Measurements from ENCODE around the gene PPT2.

Gene PPT2

DNA sequence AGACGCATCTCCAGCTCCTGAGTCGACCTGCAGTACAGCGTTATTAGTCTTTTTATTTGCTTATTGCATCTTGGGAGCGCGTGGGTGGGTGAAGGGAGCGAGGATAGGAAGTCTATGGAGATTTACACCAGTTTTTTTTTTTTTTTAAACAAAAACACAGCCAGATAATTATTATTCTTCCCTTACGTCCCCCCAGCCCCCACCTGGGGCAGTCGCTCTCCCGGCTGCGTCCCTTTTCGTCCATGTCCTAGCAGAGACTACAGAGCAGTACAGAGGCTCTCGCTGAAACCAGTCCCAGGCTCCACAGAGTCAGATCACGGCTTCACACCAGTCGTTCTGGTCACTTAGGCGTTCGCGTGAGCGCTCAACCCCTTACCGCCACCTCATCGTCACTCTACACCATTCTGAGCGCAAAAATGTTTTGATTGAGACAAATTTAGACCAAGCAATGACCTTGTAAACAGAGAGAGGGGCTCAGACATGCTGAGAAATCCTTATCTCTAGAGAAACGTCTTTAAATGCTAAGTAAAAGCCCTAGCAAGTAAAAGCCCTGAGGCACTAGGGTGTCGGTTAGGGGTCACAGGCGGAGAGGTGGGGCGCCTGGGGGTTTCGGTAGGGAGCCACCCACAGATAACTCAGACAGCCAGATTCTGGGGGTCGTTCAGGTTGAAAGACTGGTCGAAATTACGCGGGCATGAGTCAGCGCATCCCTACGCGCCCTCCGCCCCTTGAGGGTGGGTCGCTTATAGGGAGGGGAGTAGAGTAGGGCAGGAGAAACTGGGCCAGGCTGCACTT, 975 bp upstream of the PPT2 start:
- no peaks in the 10 kb centered on the region for H3K9me3 Mint-ChIP-seq
- no peak overlapping the region for H3K27ac Mint-ChIP-seq
- H3K4me1 Mint-ChIP-seq (ENCODE audit: low read depth) = peaks cover 28% of the 10 kb centered on the region
- DNase-seq (ENCODE audit: low spot score) = no peak
- peaks cover 45% of the 10 kb centered on the region for H3K27me3 Mint-ChIP-seq (ENCODE audit: low read depth)
- H3K4me3 Mint-ChIP-seq = peak overlapping the region; percentile 57
- peaks cover 3% of the 10 kb centered on the region for H3K36me3 Mint-ChIP-seq (ENCODE audit: low read depth)

DNA sequence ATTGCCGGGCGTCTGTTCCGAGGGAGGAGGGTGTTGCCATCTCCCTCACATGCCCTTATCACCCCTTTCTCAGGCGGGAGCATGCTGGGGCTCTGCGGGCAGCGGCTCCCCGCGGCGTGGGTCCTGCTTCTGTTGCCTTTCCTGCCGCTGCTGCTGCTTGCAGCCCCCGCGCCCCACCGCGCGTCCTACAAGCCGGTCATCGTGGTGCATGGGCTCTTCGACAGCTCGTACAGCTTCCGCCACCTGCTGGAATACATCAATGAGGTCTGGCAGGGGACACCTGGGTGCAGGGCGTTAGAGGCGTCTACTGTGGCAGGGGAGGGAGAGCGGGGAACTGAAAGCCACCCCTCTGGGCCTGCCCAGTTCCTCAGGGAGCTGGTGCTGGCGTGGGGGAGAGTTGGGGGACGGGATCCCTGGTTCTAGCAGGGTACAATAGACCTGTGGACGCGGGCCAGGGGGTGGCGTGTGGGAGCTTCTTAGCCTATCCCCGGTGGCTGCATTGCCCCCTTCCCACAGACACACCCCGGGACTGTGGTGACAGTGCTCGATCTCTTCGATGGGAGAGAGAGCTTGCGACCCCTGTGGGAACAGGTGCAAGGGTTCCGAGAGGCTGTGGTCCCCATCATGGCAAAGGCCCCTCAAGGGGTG, 697 bp downstream of the PPT2 start:
- H3K4me1 Mint-ChIP-seq (ENCODE audit: low read depth) = peaks cover 21% of the 10 kb centered on the region
- H3K27me3 Mint-ChIP-seq (ENCODE audit: low read depth) = peaks cover 31% of the 10 kb centered on the region
- H3K36me3 Mint-ChIP-seq (ENCODE audit: low read depth) = peaks cover 3% of the 10 kb centered on the region
- peak overlapping the region; percentile 99 for H3K4me3 Mint-ChIP-seq
- no peaks in the 10 kb centered on the region for H3K9me3 Mint-ChIP-seq
- peak; percentile 56 for DNase-seq (ENCODE audit: low spot score)
- peak overlapping the region; percentile 92 for H3K27ac Mint-ChIP-seq

DNA sequence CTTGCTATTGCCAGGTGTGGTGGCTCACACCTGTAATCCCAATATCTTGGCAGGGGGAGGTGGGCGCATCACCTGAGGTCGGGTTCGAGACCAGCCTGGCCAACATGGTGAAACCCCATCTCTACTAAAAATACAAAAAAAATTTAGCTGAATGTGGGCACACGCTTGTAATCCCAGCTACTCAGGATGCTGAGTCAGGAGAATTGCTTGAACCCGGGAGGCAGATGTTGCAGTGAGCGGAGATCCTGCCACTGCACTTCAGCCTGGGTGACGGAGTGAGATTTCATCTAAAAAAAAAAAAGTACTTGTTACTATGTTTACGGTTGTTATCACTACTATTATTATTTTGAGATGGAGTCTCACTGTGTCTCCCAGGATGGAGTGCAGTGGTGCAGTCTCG, 3.0 kb downstream of the PPT2 start:
- DNase-seq (ENCODE audit: low spot score) = no peak
- Mint-ChIP-seq H3K4me1 (ENCODE audit: low read depth) (peaks cover 19% of the 10 kb centered on the region), H3K27ac (no peak overlapping the region), H3K4me3 (no peak overlapping the region), H3K36me3 (ENCODE audit: low read depth) (peaks cover 3% of the 10 kb centered on the region), H3K9me3 (no peaks in the 10 kb centered on the region), H3K27me3 (ENCODE audit: low read depth) (peaks cover 16% of the 10 kb centered on the region)

DNA sequence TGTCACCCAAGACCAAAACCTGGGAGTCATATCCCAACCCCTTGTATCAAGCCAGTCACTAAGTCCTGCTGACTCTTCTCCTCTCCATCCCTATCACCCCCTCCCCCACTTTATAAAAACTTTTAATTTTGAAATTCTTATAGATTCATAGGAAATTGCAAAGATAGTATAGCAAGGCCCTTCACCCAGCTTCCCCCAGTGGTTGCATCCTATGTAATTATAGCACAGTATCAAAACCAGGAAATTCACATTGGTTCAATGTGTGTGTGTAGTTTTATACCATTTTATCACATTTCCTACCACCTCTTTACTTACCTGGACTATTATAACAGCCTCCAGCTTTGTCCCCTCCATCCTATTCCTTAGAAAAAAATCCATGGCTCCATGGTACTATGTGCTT, 4.1 kb downstream of the PPT2 start:
- Mint-ChIP-seq H3K4me3 (no peak overlapping the region), H3K9me3 (no peaks in the 10 kb centered on the region), H3K36me3 (ENCODE audit: low read depth) (peaks cover 3% of the 10 kb centered on the region), H3K4me1 (ENCODE audit: low read depth) (peaks cover 16% of the 10 kb centered on the region), H3K27ac (no peak overlapping the region), H3K27me3 (ENCODE audit: low read depth) (peaks cover 7% of the 10 kb centered on the region)
- DNase-seq (ENCODE audit: low spot score) = no peak

DNA sequence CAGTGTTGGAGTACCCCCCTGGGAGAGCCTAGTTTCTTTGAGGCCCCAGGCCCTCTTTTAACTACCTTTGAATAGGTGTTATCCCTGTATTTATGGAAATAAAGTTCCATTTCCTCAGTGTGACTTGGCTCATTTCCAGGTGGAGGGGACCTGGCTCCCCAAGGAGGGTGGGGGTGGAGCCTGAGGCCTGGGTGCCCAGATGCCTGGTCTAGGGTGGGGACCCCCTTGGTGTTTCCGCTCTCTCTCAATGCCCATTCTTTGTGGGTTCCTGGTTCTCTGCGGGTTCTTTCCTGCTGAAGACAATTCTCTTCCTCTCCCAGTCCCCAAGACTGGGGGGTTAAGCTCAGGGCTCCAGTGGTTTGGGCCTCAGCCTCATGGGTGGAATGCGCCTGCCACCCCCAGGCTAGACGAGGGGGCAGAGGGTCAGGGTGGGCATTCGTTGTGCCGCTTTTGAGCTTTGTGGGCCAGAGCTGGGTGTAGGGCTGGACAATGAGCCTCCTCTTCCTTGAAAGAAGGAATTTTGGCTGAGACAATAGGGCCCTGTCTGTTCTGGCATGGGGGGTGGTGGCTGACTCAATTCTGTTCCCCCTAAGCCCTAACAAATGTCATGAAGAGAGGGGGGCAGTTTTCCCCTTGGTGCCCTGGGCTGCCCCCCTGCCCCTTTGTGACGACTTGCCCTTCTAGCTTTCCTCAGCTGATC, 9.8 kb downstream of the PPT2 start:
- no peaks in the 10 kb centered on the region for H3K4me1 Mint-ChIP-seq (ENCODE audit: low read depth)
- peaks cover 12% of the 10 kb centered on the region for H3K36me3 Mint-ChIP-seq (ENCODE audit: low read depth)
- H3K27ac Mint-ChIP-seq = no peak overlapping the region
- H3K27me3 Mint-ChIP-seq (ENCODE audit: low read depth) = no peaks in the 10 kb centered on the region
- no peak for DNase-seq (ENCODE audit: low spot score)
- no peaks in the 10 kb centered on the region for H3K9me3 Mint-ChIP-seq
- no peak overlapping the region for H3K4me3 Mint-ChIP-seq

DNA sequence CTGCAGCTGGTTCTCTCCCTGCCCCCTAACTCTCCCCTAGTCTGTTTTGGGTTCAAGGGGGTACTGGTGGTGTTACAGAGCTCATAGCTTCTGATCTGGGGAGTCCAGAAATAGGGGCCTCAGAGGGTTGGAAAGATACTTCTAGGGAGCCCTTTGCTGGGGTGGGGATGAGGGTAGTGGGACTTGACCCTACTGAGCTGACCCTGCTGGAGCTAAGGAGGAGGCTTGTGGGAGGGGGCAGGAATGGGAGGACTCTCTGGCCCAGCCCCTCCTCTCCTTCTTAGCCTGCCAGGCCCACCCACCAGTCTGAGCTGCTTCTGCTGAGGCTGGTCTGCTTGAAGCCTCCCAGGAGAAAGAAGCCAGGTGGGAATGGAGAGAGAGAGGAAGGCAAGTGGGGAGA, 10.4 kb downstream of the PPT2 start, which contains the start of gene EGFL8:
Gene EGFL8 (plus strand): TSS at position 301 of the 400 bp plus-strand sequence. CDS start 1,571 bp downstream, outside the sequence.
- H3K4me3 Mint-ChIP-seq = no peak within 1 kb of the TSS
- H3K4me1 Mint-ChIP-seq (ENCODE audit: low read depth) = no peaks in the 10 kb centered on the region
- no peak for DNase-seq (ENCODE audit: low spot score)
- H3K9me3 Mint-ChIP-seq = no peaks in the 10 kb centered on the region
- H3K27ac Mint-ChIP-seq = no peak within 1 kb of the TSS
- no peaks in the 10 kb centered on the region for H3K27me3 Mint-ChIP-seq (ENCODE audit: low read depth)
- peaks cover 15% of the 10 kb centered on the region for H3K36me3 Mint-ChIP-seq (ENCODE audit: low read depth)

DNA sequence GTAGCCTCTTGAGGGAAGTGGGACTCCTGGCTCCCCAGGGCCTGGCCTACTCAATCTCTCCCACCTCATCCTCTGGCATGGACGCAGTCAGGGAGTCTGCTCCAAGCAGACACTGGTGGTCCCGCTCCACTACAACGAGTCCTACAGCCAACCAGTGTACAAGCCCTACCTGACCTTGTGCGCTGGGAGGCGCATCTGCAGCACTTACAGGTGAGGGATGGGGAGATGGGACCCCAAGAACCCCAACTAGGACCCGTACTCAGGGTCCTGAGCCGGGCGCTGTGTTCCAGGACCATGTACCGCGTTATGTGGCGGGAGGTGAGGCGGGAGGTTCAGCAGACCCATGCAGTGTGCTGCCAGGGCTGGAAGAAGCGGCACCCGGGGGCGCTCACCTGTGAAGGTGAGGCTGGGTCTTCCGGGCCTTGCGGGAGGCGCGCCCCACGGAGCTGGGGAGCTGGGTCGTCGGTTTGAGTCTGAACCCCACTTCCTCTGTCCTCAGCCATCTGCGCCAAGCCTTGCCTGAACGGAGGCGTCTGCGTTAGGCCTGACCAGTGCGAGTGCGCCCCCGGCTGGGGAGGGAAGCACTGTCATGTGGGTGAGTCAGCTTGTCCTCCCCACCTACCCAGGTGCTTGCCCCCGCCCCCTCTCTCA, 12.6 kb downstream of the PPT2 start:
- Mint-ChIP-seq H3K27ac (no peak overlapping the region), H3K4me3 (no peak overlapping the region), H3K9me3 (no peaks in the 10 kb centered on the region), H3K4me1 (ENCODE audit: low read depth) (peaks cover 2% of the 10 kb centered on the region), H3K36me3 (ENCODE audit: low read depth) (peaks cover 26% of the 10 kb centered on the region), H3K27me3 (ENCODE audit: low read depth) (no peaks in the 10 kb centered on the region)
- no peak for DNase-seq (ENCODE audit: low spot score)

DNA sequence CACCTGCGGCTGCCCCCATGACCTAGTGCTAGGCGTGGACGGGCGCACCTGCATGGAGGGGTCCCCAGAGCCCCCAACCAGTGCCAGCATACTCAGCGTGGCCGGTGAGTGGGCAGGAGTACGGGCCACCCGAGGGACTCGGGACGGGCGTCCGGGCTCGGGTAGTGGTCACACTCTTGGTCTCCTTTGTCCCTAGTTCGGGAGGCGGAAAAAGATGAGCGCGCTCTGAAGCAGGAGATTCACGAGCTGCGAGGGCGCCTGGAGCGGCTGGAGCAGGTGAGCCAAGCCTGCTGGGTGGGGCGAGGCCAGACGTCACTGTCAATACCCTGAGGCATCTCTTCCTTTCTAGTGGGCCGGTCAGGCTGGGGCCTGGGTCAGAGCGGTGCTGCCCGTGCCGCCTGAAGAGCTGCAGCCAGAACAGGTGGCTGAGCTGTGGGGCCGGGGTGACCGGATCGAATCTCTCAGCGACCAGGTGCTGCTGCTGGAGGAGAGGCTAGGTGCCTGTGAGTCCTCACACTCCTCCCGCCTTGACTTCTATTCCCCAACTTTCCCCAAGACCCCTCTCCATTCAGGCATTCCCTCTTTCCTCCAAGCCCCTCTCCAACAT, 13.3 kb downstream of the PPT2 start:
- Mint-ChIP-seq H3K4me1 (ENCODE audit: low read depth) (peaks cover 2% of the 10 kb centered on the region), H3K27me3 (ENCODE audit: low read depth) (no peaks in the 10 kb centered on the region), H3K4me3 (no peak overlapping the region), H3K27ac (no peak overlapping the region), H3K36me3 (ENCODE audit: low read depth) (peaks cover 26% of the 10 kb centered on the region), H3K9me3 (no peaks in the 10 kb centered on the region)
- DNase-seq (ENCODE audit: low spot score) = no peak

DNA sequence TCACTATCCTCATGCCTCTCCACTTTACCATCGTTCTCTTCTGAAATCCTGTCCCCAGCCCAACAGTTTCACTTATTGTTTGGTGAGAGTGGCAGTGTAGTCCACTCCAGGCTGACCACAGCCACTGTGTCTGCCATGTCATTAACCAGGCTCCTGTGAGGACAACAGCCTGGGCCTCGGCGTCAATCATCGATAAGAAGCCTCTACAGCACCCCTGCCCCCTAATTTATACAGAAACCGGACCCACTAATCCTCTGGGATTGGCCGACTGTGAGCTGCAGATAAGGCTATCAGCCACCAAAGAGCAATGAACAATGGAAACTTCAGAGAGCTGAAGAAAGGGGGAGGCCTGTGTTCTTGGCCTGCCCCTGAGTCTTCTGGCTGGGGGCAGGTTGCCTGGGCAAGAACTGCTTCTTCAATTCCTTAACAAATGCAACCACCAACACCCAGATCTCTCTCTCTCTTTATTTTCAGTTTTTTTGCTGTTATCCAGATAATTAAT, 13.9 kb downstream of the PPT2 start:
- Mint-ChIP-seq H3K36me3 (ENCODE audit: low read depth) (peaks cover 26% of the 10 kb centered on the region), H3K9me3 (no peaks in the 10 kb centered on the region), H3K4me1 (ENCODE audit: low read depth) (peaks cover 5% of the 10 kb centered on the region), H3K27me3 (ENCODE audit: low read depth) (no peaks in the 10 kb centered on the region), H3K4me3 (no peak overlapping the region), H3K27ac (no peak overlapping the region)
- no peak for DNase-seq (ENCODE audit: low spot score)

DNA sequence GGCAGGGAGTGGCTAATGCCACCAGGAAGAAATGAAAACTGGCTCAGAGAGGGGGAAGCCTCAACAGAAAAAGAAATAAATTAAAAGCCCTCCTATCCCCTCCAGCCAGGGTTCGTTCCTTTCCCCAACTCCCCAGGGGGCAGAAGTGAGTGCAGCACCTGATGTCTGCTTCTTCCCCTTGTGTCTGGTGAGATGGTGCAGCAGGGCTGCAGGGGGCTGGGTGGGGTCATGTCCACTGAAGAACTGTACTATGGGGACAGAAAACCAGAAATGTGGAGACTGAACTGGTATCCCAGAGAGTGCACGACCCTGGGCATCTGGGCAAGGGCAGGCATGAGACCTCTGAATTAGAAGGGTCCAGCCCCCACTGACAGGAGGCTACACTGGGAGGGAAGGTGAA, 14.4 kb downstream of the PPT2 start:
- Mint-ChIP-seq H3K4me1 (ENCODE audit: low read depth) (peaks cover 10% of the 10 kb centered on the region), H3K27ac (no peak overlapping the region)
- DNase-seq (ENCODE audit: low spot score) = no peak

DNA sequence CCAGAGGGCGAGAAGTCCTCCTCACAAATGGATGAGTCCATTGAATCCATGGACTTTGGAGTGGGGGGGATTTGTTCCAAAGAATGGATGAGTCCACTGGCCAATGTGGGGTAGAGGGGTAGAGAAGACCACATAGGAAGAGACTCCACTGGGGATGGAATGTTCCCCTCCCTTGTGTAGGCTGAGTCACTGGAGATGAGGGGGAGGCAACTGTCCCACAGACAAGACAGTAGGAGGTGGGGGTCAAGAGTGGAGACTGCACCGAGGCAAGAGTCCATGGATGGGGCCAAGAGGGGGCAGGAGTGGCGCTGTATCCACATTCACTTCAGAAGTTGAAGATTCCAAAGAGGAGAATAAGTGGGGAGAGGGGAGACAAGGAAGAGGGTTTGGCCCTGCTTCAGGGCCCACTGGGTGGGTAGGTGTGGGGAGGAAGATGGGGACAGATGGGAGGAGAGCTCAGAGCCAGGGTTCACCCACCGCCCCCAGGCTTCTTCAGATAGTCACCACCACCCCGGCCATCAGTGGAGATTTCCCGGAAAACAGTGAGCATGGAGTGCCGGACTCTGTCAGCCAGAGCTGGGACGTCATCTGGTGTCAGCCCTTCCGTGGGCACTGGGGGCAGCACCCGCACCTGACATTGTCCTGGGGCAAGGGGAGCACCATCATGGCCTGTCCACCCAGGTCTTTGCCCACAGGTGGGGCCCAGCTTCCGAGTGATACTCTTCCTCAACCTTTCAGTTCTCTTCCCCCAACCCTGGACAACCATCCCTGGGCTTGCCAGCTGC, 15.1 kb downstream of the PPT2 start:
- no peak for DNase-seq (ENCODE audit: low spot score)
- no peaks in the 10 kb centered on the region for H3K27me3 Mint-ChIP-seq (ENCODE audit: low read depth)
- H3K9me3 Mint-ChIP-seq = no peaks in the 10 kb centered on the region
- H3K27ac Mint-ChIP-seq = no peak overlapping the region
- no peak overlapping the region for H3K4me3 Mint-ChIP-seq
- peaks cover 16% of the 10 kb centered on the region for H3K4me1 Mint-ChIP-seq (ENCODE audit: low read depth)
- H3K36me3 Mint-ChIP-seq (ENCODE audit: low read depth) = peaks cover 26% of the 10 kb centered on the region

More for the DNA sequence above, 14.4 kb downstream of the PPT2 start:
- no peaks in the 10 kb centered on the region for H3K27me3 Mint-ChIP-seq (ENCODE audit: low read depth)
- H3K9me3 Mint-ChIP-seq = no peaks in the 10 kb centered on the region
- H3K36me3 Mint-ChIP-seq (ENCODE audit: low read depth) = peaks cover 26% of the 10 kb centered on the region
- no peak overlapping the region for H3K4me3 Mint-ChIP-seq

DNA sequence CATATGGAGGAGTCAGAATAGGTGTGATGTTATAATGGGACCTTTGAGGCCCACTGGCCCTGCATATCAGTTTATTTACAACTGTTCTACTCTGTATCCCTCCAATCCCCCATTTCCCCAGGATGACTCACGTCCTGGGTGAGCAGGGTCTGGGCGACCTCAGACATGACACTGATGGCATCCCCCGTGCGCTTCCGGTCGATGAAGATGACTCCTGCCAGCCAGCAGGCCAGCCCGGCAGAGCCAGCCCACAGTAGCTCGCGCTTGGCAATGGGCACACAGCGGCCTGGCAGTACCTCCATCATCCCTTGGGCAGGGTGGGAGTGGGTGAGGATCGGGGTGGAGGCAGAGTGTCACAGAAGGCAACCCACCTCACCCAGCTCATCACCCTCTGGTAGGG, 16.4 kb downstream of the PPT2 start:
- Mint-ChIP-seq H3K9me3 (no peaks in the 10 kb centered on the region), H3K4me1 (ENCODE audit: low read depth) (peaks cover 22% of the 10 kb centered on the region), H3K27me3 (ENCODE audit: low read depth) (no peaks in the 10 kb centered on the region), H3K27ac (no peak overlapping the region), H3K36me3 (ENCODE audit: low read depth) (peaks cover 25% of the 10 kb centered on the region), H3K4me3 (no peak overlapping the region)
- DNase-seq (ENCODE audit: low spot score) = no peak

DNA sequence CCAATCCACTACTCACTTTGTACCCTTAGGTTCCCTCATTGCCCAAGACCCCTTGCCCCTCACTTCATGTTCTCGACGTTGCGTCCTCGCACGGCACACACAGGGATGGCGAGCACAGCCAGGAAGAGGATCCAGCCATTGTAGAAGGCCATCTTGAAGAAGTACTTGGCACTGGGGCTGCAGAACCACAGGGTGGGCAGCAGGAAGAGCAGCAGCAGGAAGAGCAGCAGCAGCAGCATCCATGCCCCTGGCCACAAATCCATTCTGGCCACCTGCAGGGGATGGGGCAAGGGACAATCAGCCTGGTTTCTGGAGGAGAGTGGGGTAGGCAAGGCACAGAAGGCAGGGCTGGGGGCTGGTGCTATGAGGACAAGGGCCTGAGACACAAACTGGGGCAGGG, 17.3 kb downstream of the PPT2 start:
- H3K4me3 Mint-ChIP-seq = no peak overlapping the region
- H3K4me1 Mint-ChIP-seq (ENCODE audit: low read depth) = peaks cover 24% of the 10 kb centered on the region
- H3K27ac Mint-ChIP-seq = no peak overlapping the region
- no peaks in the 10 kb centered on the region for H3K9me3 Mint-ChIP-seq
- peaks cover 25% of the 10 kb centered on the region for H3K36me3 Mint-ChIP-seq (ENCODE audit: low read depth)
- no peaks in the 10 kb centered on the region for H3K27me3 Mint-ChIP-seq (ENCODE audit: low read depth)
- DNase-seq (ENCODE audit: low spot score) = no peak

Data from T-helper 2 cell treated with Interferon-gamma antibody and Interleukin-4, amounts not matched to agents 5 μg/mL and 100 μg/mL, for 36 hours (primary cell).